Measurements from ENCODE around the gene HES2.

HES2 gene

DNA sequence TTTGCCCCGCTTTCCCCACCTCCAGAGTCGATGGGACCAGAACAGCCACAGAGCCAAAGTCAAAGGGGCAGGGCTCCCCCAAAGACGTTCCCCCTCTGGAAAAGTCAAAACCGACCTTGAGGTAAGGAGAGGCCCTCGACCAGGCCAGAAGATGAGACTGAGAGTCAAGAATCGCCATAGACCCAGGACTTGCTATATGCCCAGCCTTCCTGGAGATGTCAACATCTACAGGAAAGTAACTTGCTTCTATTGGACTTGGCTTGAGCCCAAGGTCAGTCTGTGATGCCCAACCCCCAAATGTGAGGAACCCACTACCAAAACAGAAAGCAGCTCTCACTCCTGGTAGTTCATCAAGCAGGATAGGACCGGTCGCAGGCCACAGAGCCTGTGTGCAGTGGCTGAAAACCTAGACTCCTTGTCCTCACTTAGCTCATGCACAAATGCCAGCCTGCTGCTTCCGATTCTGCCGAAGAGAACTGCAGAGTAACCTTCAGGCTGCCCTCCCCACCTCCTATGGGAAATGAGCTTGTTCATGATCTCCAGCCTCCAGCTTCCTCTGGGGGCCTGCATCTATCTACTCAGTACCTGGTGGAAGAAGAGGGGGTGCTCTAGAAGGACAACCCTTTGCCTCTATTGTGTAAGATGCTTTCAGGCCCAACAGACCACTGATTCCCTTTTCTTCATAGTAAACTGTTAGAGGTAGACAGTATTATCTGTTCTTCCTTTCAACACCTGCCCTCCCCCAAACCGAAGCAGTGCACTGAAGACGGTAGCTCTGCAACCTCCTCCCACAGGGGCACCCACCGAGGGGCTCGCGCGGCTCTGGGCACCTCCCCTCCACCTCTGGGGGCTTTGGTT, 27.5 kb downstream of the HES2 start:
- TF ChIP-seq, protein P1, sequence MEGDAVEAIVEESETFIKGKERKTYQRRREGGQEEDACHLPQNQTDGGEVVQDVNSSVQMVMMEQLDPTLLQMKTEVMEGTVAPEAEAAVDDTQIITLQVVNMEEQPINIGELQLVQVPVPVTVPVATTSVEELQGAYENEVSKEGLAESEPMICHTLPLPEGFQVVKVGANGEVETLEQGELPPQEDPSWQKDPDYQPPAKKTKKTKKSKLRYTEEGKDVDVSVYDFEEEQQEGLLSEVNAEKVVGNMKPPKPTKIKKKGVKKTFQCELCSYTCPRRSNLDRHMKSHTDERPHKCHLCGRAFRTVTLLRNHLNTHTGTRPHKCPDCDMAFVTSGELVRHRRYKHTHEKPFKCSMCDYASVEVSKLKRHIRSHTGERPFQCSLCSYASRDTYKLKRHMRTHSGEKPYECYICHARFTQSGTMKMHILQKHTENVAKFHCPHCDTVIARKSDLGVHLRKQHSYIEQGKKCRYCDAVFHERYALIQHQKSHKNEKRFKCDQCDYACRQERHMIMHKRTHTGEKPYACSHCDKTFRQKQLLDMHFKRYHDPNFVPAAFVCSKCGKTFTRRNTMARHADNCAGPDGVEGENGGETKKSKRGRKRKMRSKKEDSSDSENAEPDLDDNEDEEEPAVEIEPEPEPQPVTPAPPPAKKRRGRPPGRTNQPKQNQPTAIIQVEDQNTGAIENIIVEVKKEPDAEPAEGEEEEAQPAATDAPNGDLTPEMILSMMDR (IDR thresholded peaks at IDR 0.05), result no peak
- Histone ChIP-seq H3K27ac (peak overlapping the region in 1 of 2 donors; percentile 99), H3K4me3 (peak overlapping the region; percentile 76)
- no peak for DNase-seq (ENCODE audit: low spot score)

DNA sequence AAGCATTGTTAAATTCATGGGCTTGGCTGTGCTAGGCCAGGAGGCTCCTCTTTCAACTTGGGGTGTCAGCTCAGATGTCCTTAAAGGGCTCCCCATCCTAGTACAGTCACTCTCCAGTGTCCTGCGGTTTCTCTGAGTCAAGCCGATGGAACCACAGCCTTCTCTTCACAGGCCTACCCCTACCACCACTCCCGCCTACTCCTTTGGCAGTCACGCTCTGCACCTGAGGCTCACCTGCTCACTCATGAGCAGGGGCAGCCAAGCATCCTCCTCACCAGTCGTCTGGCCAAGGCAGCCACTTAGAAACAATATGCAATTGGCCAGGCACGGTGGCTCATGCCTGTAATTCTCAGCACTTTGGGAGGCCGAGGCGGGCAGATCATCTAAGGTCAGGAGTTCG, 29.7 kb downstream of the HES2 start:
- no peak overlapping the region for H3K27ac ChIP-seq
- no peak for DNase-seq (ENCODE audit: low spot score)
- TF ChIP-seq, protein P1 (IDR thresholded peaks at IDR 0.05), result no peak
- H3K4me3 ChIP-seq, result no peak overlapping the region

DNA sequence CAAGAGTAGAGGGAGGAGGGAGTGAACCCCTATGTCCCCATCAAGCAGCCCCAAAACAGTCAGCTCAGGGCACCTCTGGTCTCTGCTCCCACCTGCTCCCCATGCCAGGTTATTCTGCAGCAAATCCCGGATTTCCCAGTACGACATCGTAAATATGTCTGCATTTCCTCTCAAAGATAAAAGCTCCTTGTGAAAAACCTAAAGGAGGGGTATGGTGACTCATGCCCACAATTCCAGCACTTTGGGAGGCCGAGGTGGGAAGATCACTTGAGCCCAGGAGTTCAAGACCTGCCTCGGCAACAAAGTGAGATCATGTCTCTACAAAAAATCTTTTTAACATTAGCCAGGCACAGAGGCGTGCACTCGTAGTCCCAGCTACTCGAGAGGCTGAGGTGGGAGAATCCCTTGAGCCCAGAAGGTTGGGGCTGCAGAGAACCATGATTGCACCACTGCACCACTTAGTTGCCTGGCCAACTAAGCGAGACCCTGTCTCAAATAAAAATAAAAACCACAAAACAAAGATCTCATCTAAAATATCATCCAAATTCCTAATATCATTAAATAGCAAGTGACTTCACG, 33.3 kb downstream of the HES2 start:
- DNase-seq (ENCODE audit: low spot score), result no peak
- H3K4me3 ChIP-seq, result no peak overlapping the region
- H3K27ac ChIP-seq, result no peak overlapping the region
- TF ChIP-seq, protein P1 (IDR thresholded peaks at IDR 0.05), result no peak

DNA sequence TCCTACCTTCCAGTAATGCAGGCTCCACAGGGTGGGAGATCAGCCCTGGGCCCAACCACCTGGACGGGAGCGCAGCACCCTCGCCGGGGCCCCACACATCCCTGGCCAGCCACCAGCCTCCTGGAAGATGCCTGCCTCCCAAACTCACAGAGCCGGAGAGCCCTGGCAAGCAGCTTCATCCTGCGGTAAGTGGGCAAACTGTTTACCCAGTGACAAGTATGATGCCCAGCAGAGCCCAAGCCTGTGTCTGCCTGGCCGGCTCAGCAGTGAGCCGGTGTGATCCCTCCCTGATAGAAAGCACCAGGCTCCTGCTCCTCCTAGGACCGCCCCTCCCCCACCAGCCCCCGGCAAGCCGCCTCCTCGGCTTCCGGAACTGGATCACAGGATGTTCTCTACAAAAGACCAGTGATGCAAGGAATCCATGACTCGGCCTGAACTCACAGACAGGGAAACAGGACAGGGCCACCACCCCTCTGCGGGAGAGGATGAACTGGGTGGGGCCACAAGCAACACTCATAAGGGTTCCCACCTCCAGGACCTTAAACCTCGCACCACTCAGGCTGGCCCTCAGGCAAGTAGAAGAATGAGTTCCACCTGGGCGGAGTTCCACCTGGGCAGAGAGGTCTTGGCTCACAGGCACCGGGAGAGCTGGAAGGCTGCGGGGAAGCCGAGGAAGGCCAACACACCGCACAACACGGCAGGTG, 34.1 kb downstream of the HES2 start:
- Histone ChIP-seq H3K27ac (peak overlapping the region; percentile 46 to 78), H3K4me3 (peak overlapping the region; percentile 26)
- no peak for DNase-seq (ENCODE audit: low spot score)
- TF ChIP-seq, protein P1 (IDR thresholded peaks at IDR 0.05), result no peak

DNA sequence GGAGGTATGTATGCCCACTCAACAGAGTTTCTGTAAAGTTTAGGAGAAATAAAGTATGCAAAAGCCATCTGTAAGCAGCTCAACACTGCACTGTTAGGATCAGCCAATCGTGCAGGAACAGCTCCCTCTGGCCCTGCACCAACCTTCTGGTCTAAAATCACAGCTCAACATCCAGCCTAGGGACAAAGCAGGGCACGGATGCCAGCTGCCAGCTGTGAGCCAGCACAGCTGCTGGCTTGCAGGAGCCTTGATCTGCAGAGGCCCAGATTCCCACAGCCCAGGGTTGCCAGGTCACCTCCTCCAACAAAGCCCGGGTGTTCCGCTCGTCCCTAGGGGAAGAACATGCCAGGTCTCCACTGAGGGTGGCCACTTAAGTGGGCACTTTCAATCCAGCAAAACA, 34.8 kb downstream of the HES2 start:
- TF ChIP-seq, protein P1 (IDR thresholded peaks at IDR 0.05), result no peak
- DNase-seq (ENCODE audit: low spot score), result no peak
- Histone ChIP-seq H3K27ac (peak overlapping the region; percentile 46 to 78), H3K4me3 (peak overlapping the region; percentile 26)

DNA sequence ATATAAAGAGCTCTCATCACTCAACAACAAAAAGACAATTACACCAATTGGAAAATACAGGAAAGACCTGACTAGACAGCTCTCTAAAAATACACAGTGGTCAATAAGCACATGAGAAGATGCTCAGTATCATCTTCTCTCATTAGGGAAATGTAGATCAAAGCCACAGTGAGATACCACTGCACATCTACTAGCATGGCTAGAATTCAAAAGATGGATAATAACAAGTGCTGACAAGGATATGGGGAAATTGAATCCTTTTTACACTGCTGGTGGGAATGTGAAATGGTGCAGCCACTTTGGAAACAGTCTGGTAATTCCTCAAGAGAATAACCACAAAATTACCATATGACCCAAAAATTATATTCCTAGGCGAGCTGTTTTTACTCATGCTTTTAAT, 35.6 kb downstream of the HES2 start:
- TF ChIP-seq, protein P1 (IDR thresholded peaks at IDR 0.05), result no peak
- DNase-seq (ENCODE audit: low spot score), result no peak
- H3K4me3 ChIP-seq, result no peak overlapping the region
- no peak overlapping the region for H3K27ac ChIP-seq
